HepG2 (cell line): Measurements from ENCODE around the gene ITGAE. TPM values are rescaled to one million over a fixed set of nuclear protein-coding genes. Genes with fewer than 3 reads are reported as not detected.

Experiments
- CREM ChIP-seq, 2 experiments: sonication (generic) in 1 of 2; formaldehyde crosslinking in 1 of 2; IDR thresholded peaks; 2 replicates each; pipeline versions ENCODE4 v1.4.0 to v1.6.1; 2016 to 2020; ENCODE audit warnings: antibody characterized with exemption in 1 of 2, mild to moderate bottlenecking in 1 of 2, missing genetic modification reagents in 1 of 2
- DR1 ChIP-seq: sonication (generic); formaldehyde crosslinking; IDR thresholded peaks from 2 replicates; pipeline ENCODE4 v1.8.0; 2021; ENCODE audit warnings: mild to moderate bottlenecking, missing genetic modification reagents, inconsistent platforms
- ESRRA ChIP-seq: sonication (generic); formaldehyde crosslinking; IDR thresholded peaks from 2 replicates; pipeline ENCODE4 v1.5.1; 2020; ENCODE audit warnings: mild to moderate bottlenecking, low read depth, missing genetic modification reagents
- KAT8 ChIP-seq: IDR thresholded peaks from 2 replicates; pipeline ENCODE4 v1.6.1; 2016; ENCODE audit warnings: missing genetic modification reagents, missing compliant biosample characterization
- KMT2A ChIP-seq: sonication (generic); formaldehyde crosslinking; IDR thresholded peaks from 2 replicates; pipeline ENCODE4 v1.4.0; 2020; ENCODE audit warnings: missing genetic modification reagents
- SMC3 ChIP-seq: IDR thresholded peaks from 2 replicates; pipeline ENCODE4 v1.6.1; 2011; ENCODE audit warnings: low read length, improper control_type of control experiment
- ZNF263 ChIP-seq: sonication (generic); formaldehyde crosslinking; IDR thresholded peaks from 2 replicates; pipeline ENCODE4 v1.4.0; 2020; ENCODE audit warnings: missing genetic modification reagents
- ZNF331 ChIP-seq: sonication (generic); formaldehyde crosslinking; IDR thresholded peaks from 2 replicates; pipeline ENCODE4 v1.4.0; 2020; ENCODE audit warnings: missing genetic modification reagents
- ZNF354B ChIP-seq: sonication (generic); formaldehyde crosslinking; IDR thresholded peaks from 2 replicates; pipeline ENCODE4 v1.8.0; 2022; ENCODE audit warnings: mild to moderate bottlenecking, missing genetic modification reagents
- ZNF496 ChIP-seq: sonication (generic); formaldehyde crosslinking; IDR thresholded peaks from 2 replicates; pipeline ENCODE4 v1.8.1; 2023; ENCODE audit warnings: mild to moderate bottlenecking, moderate library complexity, missing genetic modification reagents; ENCODE audit not compliant: insufficient replicate concordance
- ZNF556 ChIP-seq: sonication (generic); formaldehyde crosslinking; IDR thresholded peaks from 2 replicates; pipeline ENCODE4 v1.4.0; 2020; ENCODE audit warnings: mild to moderate bottlenecking, missing genetic modification reagents, borderline replicate concordance
- ZNF597 ChIP-seq: sonication (generic); formaldehyde crosslinking; IDR thresholded peaks from 2 replicates; pipeline ENCODE4 v1.5.0; 2020; ENCODE audit warnings: missing genetic modification reagents
- ZNF652 ChIP-seq: IDR thresholded peaks from 2 replicates; pipeline ENCODE4 v1.6.1; 2016; ENCODE audit warnings: low read depth, borderline replicate concordance
- ZNF768 ChIP-seq: sonication (generic); formaldehyde crosslinking; IDR thresholded peaks from 2 replicates; pipeline ENCODE4 v1.4.0; 2020; ENCODE audit warnings: missing genetic modification reagents
- ZNF782 ChIP-seq: sonication (generic); formaldehyde crosslinking; IDR thresholded peaks from 2 replicates; pipeline ENCODE4 v1.4.0; 2020; ENCODE audit warnings: missing genetic modification reagents, mild to moderate bottlenecking, borderline replicate concordance
- ZNF816 ChIP-seq: sonication (generic); formaldehyde crosslinking; IDR thresholded peaks from 2 replicates; pipeline ENCODE4 v1.8.0; 2022; ENCODE audit warnings: missing genetic modification reagents, mild to moderate bottlenecking, borderline replicate concordance
- polyA plus RNA-seq, 8 experiments: library from polyadenylated mRNA; depleted of rRNA in 3 of 8; stranded (reverse) in 7 of 8; unstranded in 1 of 8; fragments of >200 nt; fragmentation: Illumina TruSeq in 4 of 8; extraction: Trizol in 4 of 8; gene quantifications; 2 replicates each; pipeline versions ENCODE4 v1.2.1 to v1.2.3, GENCODE V29; 2011 to 2016; ENCODE audit warnings: low read depth in 4 of 8, missing spikeins in 1 of 8, mixed read lengths in 1 of 8; ENCODE audit not compliant: insufficient read depth in 1 of 8
- total RNA-seq, 5 experiments: library from RNA; depleted of rRNA; stranded (reverse); fragments of >200 nt; fragmentation: Illumina TruSeq; extraction: Trizol; gene quantifications; 2 replicates each; pipeline ENCODE4 v1.2.3, GENCODE V29; 2016; ENCODE audit warnings: low read depth in 1 of 5
- TF ChIP-seq, protein P1 (sequence below): sonication (generic); formaldehyde crosslinking; IDR thresholded peaks from 2 replicates; pipeline ENCODE4 v1.5.1; 2020; ENCODE audit warnings: missing genetic modification reagents, mild to moderate bottlenecking, borderline replicate concordance
- TF ChIP-seq, protein P2 (sequence below): sonication (generic); formaldehyde crosslinking; IDR thresholded peaks from 2 replicates; pipeline ENCODE4 v1.5.1; 2020; ENCODE audit warnings: missing genetic modification reagents, mild to moderate bottlenecking, borderline replicate concordance
- TF ChIP-seq, protein P3 (sequence below): IDR thresholded peaks from 2 replicates; pipeline ENCODE4 v1.6.1; 2016; ENCODE audit warnings: mild to moderate bottlenecking
- TF ChIP-seq, protein P4 (sequence below): sonication (generic); formaldehyde crosslinking; IDR thresholded peaks from 2 replicates; pipeline ENCODE4 v1.5.1; 2020; ENCODE audit warnings: missing genetic modification reagents, mild to moderate bottlenecking, borderline replicate concordance

Gene ITGAE
- total and polyA plus RNA-seq, 2 of the 13 experiments (the other 11 are each of a cell fraction or from before 2014, with no cell fraction given), result 42.3 to 49.0 TPM

DNA sequence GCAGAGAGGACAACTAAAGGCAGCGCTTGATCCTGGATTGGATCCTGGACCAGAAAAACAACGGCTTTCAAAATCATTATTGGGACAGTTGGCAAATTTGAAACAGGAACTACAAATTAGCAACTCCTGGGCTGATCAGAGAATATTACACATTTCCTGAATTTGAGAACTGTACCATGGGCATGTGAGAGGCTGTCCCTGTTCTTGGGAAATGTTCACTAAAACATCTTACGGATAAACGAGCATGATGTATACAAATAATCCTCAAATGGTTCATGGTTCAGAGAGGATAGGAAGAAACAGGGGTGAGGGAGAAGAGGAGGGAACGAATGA lies 2.3 kb upstream of the ITGAE start (continued):
- TF ChIP-seq, protein P1, sequence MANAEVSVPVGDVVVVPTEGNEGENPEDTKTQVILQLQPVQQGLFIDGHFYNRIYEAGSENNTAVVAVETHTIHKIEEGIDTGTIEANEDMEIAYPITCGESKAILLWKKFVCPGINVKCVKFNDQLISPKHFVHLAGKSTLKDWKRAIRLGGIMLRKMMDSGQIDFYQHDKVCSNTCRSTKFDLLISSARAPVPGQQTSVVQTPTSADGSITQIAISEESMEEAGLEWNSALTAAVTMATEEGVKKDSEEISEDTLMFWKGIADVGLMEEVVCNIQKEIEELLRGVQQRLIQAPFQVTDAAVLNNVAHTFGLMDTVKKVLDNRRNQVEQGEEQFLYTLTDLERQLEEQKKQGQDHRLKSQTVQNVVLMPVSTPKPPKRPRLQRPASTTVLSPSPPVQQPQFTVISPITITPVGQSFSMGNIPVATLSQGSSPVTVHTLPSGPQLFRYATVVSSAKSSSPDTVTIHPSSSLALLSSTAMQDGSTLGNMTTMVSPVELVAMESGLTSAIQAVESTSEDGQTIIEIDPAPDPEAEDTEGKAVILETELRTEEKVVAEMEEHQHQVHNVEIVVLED (CRISPR knock-in tag), result no peak; the same call in 1 of the 2 replicates
- TF ChIP-seq ZNF782 (no peak), ZNF331 (CRISPR knock-in tag) (no peak), KAT8 (CRISPR knock-in tag) (0 out of 2 replicates have a peak, but pooled peaks have one; percentile 4), ZNF556 (CRISPR knock-in tag) (no peak), ZNF816 (CRISPR knock-in tag) (peak; percentile 6; the same call in 1 of the 2 replicates), ZNF354B (no peak), SMC3 (no peak), ZNF263 (CRISPR knock-in tag) (no peak), ZNF652 (CRISPR knock-in tag) (0 out of 2 replicates have a peak, but pooled peaks have one; percentile 7), ZNF768 (CRISPR knock-in tag) (no peak), ESRRA (no peak), ZNF597 (CRISPR knock-in tag) (no peak), ZNF496 (no peak), CREM (IDR thresholded peaks at IDR 0.05) (peak; percentile 8; the same call in 1 of the 2 replicates), CREM (CRISPR knock-in tag; IDR thresholded peaks at IDR 0.05) (no peak), KMT2A (no peak), DR1 (CRISPR knock-in tag) (no peak)
- TF ChIP-seq, protein P2, sequence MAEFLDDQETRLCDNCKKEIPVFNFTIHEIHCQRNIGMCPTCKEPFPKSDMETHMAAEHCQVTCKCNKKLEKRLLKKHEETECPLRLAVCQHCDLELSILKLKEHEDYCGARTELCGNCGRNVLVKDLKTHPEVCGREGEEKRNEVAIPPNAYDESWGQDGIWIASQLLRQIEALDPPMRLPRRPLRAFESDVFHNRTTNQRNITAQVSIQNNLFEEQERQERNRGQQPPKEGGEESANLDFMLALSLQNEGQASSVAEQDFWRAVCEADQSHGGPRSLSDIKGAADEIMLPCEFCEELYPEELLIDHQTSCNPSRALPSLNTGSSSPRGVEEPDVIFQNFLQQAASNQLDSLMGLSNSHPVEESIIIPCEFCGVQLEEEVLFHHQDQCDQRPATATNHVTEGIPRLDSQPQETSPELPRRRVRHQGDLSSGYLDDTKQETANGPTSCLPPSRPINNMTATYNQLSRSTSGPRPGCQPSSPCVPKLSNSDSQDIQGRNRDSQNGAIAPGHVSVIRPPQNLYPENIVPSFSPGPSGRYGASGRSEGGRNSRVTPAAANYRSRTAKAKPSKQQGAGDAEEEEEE (CRISPR knock-in tag), result no peak
- TF ChIP-seq, protein P3, sequence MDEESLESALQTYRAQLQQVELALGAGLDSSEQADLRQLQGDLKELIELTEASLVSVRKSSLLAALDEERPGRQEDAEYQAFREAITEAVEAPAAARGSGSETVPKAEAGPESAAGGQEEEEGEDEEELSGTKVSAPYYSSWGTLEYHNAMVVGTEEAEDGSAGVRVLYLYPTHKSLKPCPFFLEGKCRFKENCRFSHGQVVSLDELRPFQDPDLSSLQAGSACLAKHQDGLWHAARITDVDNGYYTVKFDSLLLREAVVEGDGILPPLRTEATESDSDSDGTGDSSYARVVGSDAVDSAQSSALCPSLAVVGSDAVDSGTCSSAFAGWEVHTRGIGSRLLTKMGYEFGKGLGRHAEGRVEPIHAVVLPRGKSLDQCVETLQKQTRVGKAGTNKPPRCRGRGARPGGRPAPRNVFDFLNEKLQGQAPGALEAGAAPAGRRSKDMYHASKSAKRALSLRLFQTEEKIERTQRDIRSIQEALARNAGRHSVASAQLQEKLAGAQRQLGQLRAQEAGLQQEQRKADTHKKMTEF (CRISPR knock-in tag), result no peak
- TF ChIP-seq, protein P4, sequence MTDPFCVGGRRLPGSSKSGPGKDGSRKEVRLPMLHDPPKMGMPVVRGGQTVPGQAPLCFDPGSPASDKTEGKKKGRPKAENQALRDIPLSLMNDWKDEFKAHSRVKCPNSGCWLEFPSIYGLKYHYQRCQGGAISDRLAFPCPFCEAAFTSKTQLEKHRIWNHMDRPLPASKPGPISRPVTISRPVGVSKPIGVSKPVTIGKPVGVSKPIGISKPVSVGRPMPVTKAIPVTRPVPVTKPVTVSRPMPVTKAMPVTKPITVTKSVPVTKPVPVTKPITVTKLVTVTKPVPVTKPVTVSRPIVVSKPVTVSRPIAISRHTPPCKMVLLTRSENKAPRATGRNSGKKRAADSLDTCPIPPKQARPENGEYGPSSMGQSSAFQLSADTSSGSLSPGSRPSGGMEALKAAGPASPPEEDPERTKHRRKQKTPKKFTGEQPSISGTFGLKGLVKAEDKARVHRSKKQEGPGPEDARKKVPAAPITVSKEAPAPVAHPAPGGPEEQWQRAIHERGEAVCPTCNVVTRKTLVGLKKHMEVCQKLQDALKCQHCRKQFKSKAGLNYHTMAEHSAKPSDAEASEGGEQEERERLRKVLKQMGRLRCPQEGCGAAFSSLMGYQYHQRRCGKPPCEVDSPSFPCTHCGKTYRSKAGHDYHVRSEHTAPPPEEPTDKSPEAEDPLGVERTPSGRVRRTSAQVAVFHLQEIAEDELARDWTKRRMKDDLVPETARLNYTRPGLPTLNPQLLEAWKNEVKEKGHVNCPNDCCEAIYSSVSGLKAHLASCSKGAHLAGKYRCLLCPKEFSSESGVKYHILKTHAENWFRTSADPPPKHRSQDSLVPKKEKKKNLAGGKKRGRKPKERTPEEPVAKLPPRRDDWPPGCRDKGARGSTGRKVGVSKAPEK, result no peak
